K562 (cell line): ENCODE data around the gene EDN2. TPM values are rescaled to one million over a fixed set of nuclear protein-coding genes. Genes with fewer than 3 reads are reported as not detected.

Experiments
- CTCFL ChIP-seq: IDR thresholded peaks from 2 replicates; pipeline ENCODE4 v1.6.1; 2011; ENCODE audit warnings: borderline replicate concordance, low read depth, mild to moderate bottlenecking, moderate library complexity, low read length; ENCODE audit not compliant: insufficient read depth, poor library complexity, severe bottlenecking
- HMG20A ChIP-seq: fragments of 450-650 bp; formaldehyde crosslinking; conservative IDR thresholded peaks from 2 replicates; pipeline ENCODE4 v1.4.0; 2020; ENCODE audit warnings: mild to moderate bottlenecking, mixed read lengths
- MGA ChIP-seq: fragments of 450-650 bp; IDR thresholded peaks from 2 replicates; pipeline ENCODE4 v1.6.1; 2016; ENCODE audit warnings: mild to moderate bottlenecking, moderate library complexity
- TOE1 ChIP-seq, 2 experiments: fragments of 450-650 bp in 1 of 2; sonication (generic) in 1 of 2; formaldehyde crosslinking in 1 of 2; IDR thresholded peaks; 2 replicates each; pipeline versions ENCODE4 v1.7.1 to v1.8.0; 2016 to 2022; ENCODE audit warnings: borderline replicate concordance in 2 of 2, mild to moderate bottlenecking in 2 of 2, antibody characterized with exemption in 1 of 2, inconsistent platforms in 1 of 2, low read depth in 1 of 2, missing genetic modification reagents in 1 of 2, moderate library complexity in 1 of 2
- ZNF696 ChIP-seq: fragments of 250-450 bp; sonication (Bioruptor Pico); conservative IDR thresholded peaks from 2 replicates; pipeline ENCODE4 v1.4.0; 2020; ENCODE audit warnings: mild to moderate bottlenecking, moderate library complexity
- polyA plus RNA-seq, 8 experiments: library from polyadenylated mRNA; depleted of rRNA in 4 of 8; stranded (reverse) in 5 of 8; unstranded in 3 of 8; fragments of >200 nt; fragmentation: Nextera tagmentation in 2 of 8; fragmentation: Illumina TruSeq in 1 of 8; extraction: Ambion mirVana in 2 of 8; extraction: Trizol in 1 of 8; gene quantifications; 2 replicates each; pipeline versions ENCODE4 v1.2.1 to v1.2.3, GENCODE V29; 2011 to 2014; ENCODE audit warnings: inconsistent platforms in 1 of 8, missing spikeins in 1 of 8
- total RNA-seq, 7 experiments: library from RNA; depleted of rRNA in 6 of 7; stranded (reverse); fragments of >200 nt in 6 of 7; fragmentation: Illumina TruSeq in 2 of 7; extraction: Trizol in 2 of 7; gene quantifications; 2 replicates each; pipeline versions ENCODE4 v1.2.1 to v1.2.3, GENCODE V29; 2011 to 2021; ENCODE audit warnings: low replicate concordance in 1 of 7

EDN2 gene
- total and polyA plus RNA-seq, 9 of the 15 experiments (the other 6 are each of a cell fraction or from before 2014, with no cell fraction given) = not detected

- TF ChIP-seq MGA (no peak), ZNF696 (CRISPR knock-in tag) (no peak), HMG20A (CRISPR knock-in tag) (no peak), TOE1 (IDR thresholded peaks at IDR 0.05; ENCODE audit: borderline replicate concordance) (no peak), TOE1 (CRISPR knock-in tag; IDR thresholded peaks at IDR 0.05; ENCODE audit: borderline replicate concordance, low read depth) (no peak), CTCFL (no peak)
These were observed 39.7 kb downstream of the EDN2 start (continued) for GRCh38 chr1:41444785-41445184.
